GM12878 (cell line): ENCODE data around the gene PCDHGA5.

Experiments
- CEBPB ChIP-seq, 2 experiments: fragments of 150-350 bp in 1 of 2; IDR thresholded peaks; 2 replicates each; pipeline ENCODE4 v1.6.1; 2012 to 2014; ENCODE audit warnings: low read depth in 2 of 2, low read length in 2 of 2, borderline replicate concordance in 1 of 2, inconsistent platforms in 1 of 2
- CTCF ChIP-seq, 3 experiments: IDR thresholded peaks in 2 of 3; conservative IDR thresholded peaks in 1 of 3; 2 replicates each; pipeline ENCODE4 v1.5.1; 2011; ENCODE audit warnings: low read depth in 3 of 3, low read length in 3 of 3, mild to moderate bottlenecking in 3 of 3, control low read depth in 2 of 3, moderate library complexity in 2 of 3, inconsistent platforms in 1 of 3, mixed read lengths in 1 of 3; ENCODE audit not compliant: control insufficient read depth in 2 of 3, insufficient read depth in 1 of 3; ENCODE audit errors: extremely low read depth in 1 of 3
- ELK1 ChIP-seq: IDR thresholded peaks from 2 replicates; pipeline ENCODE4 v1.6.1; 2012; ENCODE audit warnings: low read depth, low read length, improper control_type of control experiment
- HDAC2 ChIP-seq: fragments of 200-600 bp; sonication (generic); IDR thresholded peaks from 2 replicates; pipeline ENCODE4 v1.6.1; 2017
- NBN ChIP-seq: fragments of 450-650 bp; IDR thresholded peaks from 2 replicates; pipeline ENCODE4 v1.6.1; 2016
- RELA ChIP-seq: fragments of 450-650 bp; IDR thresholded peaks from 2 replicates; pipeline ENCODE4 v1.8.0; 2014; ENCODE audit warnings: borderline replicate concordance; ENCODE audit not compliant: partially characterized antibody
- SMC3 ChIP-seq: IDR thresholded peaks from 2 replicates; pipeline ENCODE4 v1.6.1; 2011; ENCODE audit warnings: low read length, improper control_type of control experiment, borderline replicate concordance
- SREBF2 ChIP-seq: IDR thresholded peaks from 2 replicates; pipeline ENCODE4 v1.6.1; 2012; ENCODE audit warnings: mild to moderate bottlenecking, low read length
- YY1 ChIP-seq: IDR thresholded peaks from 2 replicates; pipeline ENCODE4 v1.6.1; 2011; ENCODE audit warnings: low read depth, mild to moderate bottlenecking, low read length

DNA sequence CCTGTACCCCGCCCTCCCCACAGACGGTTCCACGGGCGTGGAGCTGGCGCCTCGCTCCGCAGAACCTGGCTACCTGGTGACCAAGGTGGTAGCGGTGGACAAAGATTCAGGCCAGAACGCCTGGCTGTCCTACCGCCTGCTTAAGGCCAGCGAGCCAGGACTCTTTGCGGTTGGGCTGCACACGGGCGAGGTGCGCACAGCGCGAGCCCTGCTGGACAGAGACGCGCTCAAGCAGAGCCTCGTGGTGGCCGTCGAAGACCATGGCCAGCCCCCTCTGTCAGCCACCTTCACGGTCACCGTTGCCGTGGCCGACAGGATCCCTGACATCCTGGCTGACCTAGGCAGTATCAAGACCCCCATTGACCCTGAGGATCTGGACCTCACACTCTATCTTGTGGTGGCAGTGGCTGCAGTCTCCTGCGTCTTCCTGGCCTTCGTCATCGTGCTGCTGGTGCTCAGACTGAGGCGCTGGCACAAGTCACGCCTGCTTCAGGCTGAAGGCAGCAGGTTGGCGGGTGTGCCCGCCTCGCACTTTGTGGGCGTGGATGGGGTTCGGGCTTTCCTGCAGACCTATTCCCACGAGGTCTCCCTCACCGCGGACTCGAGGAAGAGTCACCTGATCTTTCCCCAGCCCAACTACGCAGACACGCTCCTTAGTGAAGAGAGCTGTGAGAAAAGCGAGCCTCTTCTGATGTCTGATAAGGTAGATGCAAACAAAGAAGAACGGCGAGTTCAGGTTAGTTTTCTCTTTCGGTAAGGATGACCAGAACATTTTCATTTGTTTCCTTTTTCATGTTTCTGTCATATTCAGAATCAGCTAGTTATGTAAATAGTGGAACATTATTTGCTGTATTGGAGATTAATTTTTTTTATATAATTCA, 2.3 kb downstream of the PCDHGA5 start:
- TF ChIP-seq HDAC2 = no peak
- no peak for TF ChIP-seq CTCF (IDR thresholded peaks at IDR 0.05 in 2 of 3, conservative IDR thresholded peaks at IDR 0.05 in 1 of 3; ENCODE audit: control insufficient read depth in 2 of 3, extremely low read depth in 1 of 3, insufficient read depth in 1 of 3, low read depth in 3 of 3, low read length in 3 of 3)
- no peak for TF ChIP-seq CEBPB (IDR thresholded peaks at IDR 0.05; ENCODE audit: borderline replicate concordance in 1 of 2, low read depth in 2 of 2, low read length in 2 of 2)
- TF ChIP-seq SMC3 = no peak
- no peak for TF ChIP-seq NBN
- no peak for TF ChIP-seq YY1
- no peak for TF ChIP-seq SREBF2
- TF ChIP-seq RELA = no peak
- TF ChIP-seq ELK1 = no peak
